HepG2 (cell line): ENCODE results near the gene EBF4. TPM values are rescaled to one million over a fixed set of nuclear protein-coding genes. Genes with fewer than 3 reads are reported as not detected.
A peak's percentile ranks its signal among the peaks of the same experiment; 100 is the strongest.

Experiments
- ATM ChIP-seq: fragments of 450-650 bp; IDR thresholded peaks from 2 replicates; pipeline ENCODE4 v1.7.1; 2017; ENCODE audit warnings: mild to moderate bottlenecking, borderline replicate concordance
- JUN ChIP-seq: sonication (generic); formaldehyde crosslinking; IDR thresholded peaks from 2 replicates; pipeline ENCODE4 v1.4.0; 2020; ENCODE audit warnings: mild to moderate bottlenecking, missing genetic modification reagents
- KAT8 ChIP-seq: IDR thresholded peaks from 2 replicates; pipeline ENCODE4 v1.6.1; 2016; ENCODE audit warnings: missing genetic modification reagents, missing compliant biosample characterization
- NFE2L1 ChIP-seq: sonication (generic); formaldehyde crosslinking; IDR thresholded peaks from 2 replicates; pipeline ENCODE4 v1.4.0; 2020; ENCODE audit warnings: missing genetic modification reagents, mild to moderate bottlenecking, borderline replicate concordance
- SP4 ChIP-seq: sonication (generic); formaldehyde crosslinking; IDR thresholded peaks from 2 replicates; pipeline ENCODE4 v1.8.1; 2023; ENCODE audit warnings: mild to moderate bottlenecking, missing genetic modification reagents
- STAG1 ChIP-seq: sonication (generic); formaldehyde crosslinking; IDR thresholded peaks from 2 replicates; pipeline ENCODE4 v1.4.0; 2020; ENCODE audit warnings: missing genetic modification reagents
- ZNF318 ChIP-seq: sonication (generic); formaldehyde crosslinking; IDR thresholded peaks from 2 replicates; pipeline ENCODE4 v1.4.0; 2020; ENCODE audit warnings: mild to moderate bottlenecking, missing genetic modification reagents
- ZNF331 ChIP-seq: sonication (generic); formaldehyde crosslinking; IDR thresholded peaks from 2 replicates; pipeline ENCODE4 v1.4.0; 2020; ENCODE audit warnings: missing genetic modification reagents
- ZNF512B ChIP-seq: sonication (generic); formaldehyde crosslinking; IDR thresholded peaks from 2 replicates; pipeline ENCODE4 v1.5.1; 2020; ENCODE audit warnings: missing genetic modification reagents, mild to moderate bottlenecking, borderline replicate concordance
- ZNF563 ChIP-seq: sonication (generic); formaldehyde crosslinking; IDR thresholded peaks from 2 replicates; pipeline ENCODE4 v1.8.0; 2022; ENCODE audit warnings: mild to moderate bottlenecking, moderate library complexity, missing genetic modification reagents
- ZNF598 ChIP-seq: sonication (generic); formaldehyde crosslinking; IDR thresholded peaks from 2 replicates; pipeline ENCODE4 v1.5.1; 2020; ENCODE audit warnings: mild to moderate bottlenecking, missing genetic modification reagents, borderline replicate concordance
- ZNF788 ChIP-seq: sonication (generic); formaldehyde crosslinking; IDR thresholded peaks from 2 replicates; pipeline ENCODE4 v1.5.0; 2020; ENCODE audit warnings: mild to moderate bottlenecking, missing genetic modification reagents, borderline replicate concordance
- polyA plus RNA-seq, 8 experiments: library from polyadenylated mRNA; depleted of rRNA in 3 of 8; stranded (reverse) in 7 of 8; unstranded in 1 of 8; fragments of >200 nt; fragmentation: Illumina TruSeq in 4 of 8; extraction: Trizol in 4 of 8; gene quantifications; 2 replicates each; pipeline versions ENCODE4 v1.2.1 to v1.2.3, GENCODE V29; 2011 to 2016; ENCODE audit warnings: low read depth in 4 of 8, missing spikeins in 1 of 8, mixed read lengths in 1 of 8; ENCODE audit not compliant: insufficient read depth in 1 of 8
- total RNA-seq, 5 experiments: library from RNA; depleted of rRNA; stranded (reverse); fragments of >200 nt; fragmentation: Illumina TruSeq; extraction: Trizol; gene quantifications; 2 replicates each; pipeline ENCODE4 v1.2.3, GENCODE V29; 2016; ENCODE audit warnings: low read depth in 1 of 5
- TF ChIP-seq, protein P1 (sequence below): sonication (generic); formaldehyde crosslinking; IDR thresholded peaks from 2 replicates; pipeline ENCODE4 v1.4.0; 2020; ENCODE audit warnings: missing genetic modification reagents
- TF ChIP-seq, protein P2 (sequence below): sonication (generic); formaldehyde crosslinking; conservative IDR thresholded peaks from 2 replicates; pipeline ENCODE4 v1.8.1; 2023; ENCODE audit warnings: missing genetic modification reagents

The EBF4 gene
- total and polyA plus RNA-seq, 2 of the 13 experiments (the other 11 are each of a cell fraction or from before 2014, with no cell fraction given): 0.84 to 2.2 TPM

DNA sequence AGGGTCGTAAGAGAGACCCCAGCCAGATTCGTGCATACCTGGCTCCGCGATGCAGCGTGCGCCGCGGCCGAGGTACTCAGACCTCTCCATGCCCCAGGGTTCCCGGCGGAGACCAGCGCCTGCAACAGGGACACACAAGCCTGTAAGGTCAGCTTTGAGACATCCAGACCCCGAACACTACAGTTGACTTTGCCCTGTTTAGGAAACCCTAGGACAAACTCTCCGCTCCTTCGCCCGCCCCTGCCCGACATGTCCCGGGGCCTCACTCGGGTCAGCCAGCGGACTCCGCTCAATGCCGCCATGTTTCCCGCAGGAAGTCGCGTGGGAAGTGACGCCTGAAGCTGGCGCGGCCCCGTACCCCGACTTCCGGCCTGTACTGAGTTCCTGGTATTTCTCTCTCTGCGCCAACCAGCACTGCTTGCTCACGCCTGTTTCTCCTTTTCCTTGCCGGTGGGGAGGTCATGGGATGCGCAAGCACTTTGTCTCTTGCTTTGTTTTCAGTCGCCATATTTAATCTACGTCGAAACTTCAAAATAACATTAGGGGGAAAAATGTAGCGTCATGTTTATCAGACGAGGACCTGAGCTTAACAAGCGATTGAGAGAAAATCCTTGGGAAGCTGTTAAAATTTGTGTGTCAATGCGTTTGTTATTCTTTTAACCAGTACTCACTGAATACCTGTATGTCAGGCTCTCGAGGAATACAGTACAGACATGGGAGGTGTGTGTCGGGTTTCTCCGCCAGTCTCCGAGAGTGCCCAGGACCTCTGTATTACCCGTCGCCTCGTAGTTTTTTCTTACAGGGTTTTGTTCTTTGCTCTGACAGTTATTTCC lies 28.5 kb upstream of the EBF4 start, which contains the start of gene IDH3B (continued):
- TF ChIP-seq ZNF318 (CRISPR knock-in tag) (peak; percentile 47; the same call in 1 of the 2 replicates), ATM (no peak), NFE2L1 (CRISPR knock-in tag) (no peak), ZNF512B (CRISPR knock-in tag) (no peak), ZNF598 (CRISPR knock-in tag) (peak; percentile 95; the same call in 1 of the 2 replicates), SP4 (CRISPR knock-in tag) (peak; percentile 83; the same call in 1 of the 2 replicates), ZNF331 (CRISPR knock-in tag) (peak; percentile 89), JUN (CRISPR knock-in tag) (no peak), ZNF563 (CRISPR knock-in tag) (peak; percentile 96), STAG1 (no peak), KAT8 (CRISPR knock-in tag) (peak; percentile 100), ZNF788 (CRISPR knock-in tag) (peak; percentile 98)
- TF ChIP-seq, protein P1, sequence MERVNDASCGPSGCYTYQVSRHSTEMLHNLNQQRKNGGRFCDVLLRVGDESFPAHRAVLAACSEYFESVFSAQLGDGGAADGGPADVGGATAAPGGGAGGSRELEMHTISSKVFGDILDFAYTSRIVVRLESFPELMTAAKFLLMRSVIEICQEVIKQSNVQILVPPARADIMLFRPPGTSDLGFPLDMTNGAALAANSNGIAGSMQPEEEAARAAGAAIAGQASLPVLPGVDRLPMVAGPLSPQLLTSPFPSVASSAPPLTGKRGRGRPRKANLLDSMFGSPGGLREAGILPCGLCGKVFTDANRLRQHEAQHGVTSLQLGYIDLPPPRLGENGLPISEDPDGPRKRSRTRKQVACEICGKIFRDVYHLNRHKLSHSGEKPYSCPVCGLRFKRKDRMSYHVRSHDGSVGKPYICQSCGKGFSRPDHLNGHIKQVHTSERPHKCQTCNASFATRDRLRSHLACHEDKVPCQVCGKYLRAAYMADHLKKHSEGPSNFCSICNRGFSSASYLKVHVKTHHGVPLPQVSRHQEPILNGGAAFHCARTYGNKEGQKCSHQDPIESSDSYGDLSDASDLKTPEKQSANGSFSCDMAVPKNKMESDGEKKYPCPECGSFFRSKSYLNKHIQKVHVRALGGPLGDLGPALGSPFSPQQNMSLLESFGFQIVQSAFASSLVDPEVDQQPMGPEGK (CRISPR knock-in tag): peak; percentile 66
- TF ChIP-seq, protein P2, sequence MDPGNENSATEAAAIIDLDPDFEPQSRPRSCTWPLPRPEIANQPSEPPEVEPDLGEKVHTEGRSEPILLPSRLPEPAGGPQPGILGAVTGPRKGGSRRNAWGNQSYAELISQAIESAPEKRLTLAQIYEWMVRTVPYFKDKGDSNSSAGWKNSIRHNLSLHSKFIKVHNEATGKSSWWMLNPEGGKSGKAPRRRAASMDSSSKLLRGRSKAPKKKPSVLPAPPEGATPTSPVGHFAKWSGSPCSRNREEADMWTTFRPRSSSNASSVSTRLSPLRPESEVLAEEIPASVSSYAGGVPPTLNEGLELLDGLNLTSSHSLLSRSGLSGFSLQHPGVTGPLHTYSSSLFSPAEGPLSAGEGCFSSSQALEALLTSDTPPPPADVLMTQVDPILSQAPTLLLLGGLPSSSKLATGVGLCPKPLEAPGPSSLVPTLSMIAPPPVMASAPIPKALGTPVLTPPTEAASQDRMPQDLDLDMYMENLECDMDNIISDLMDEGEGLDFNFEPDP (CRISPR knock-in tag): no peak
